HepG2 (cell line): ENCODE measurements around the gene BORCS5. TPM values are rescaled to one million over a fixed set of nuclear protein-coding genes. Genes with fewer than 3 reads are reported as not detected.

ENCODE experiments used
- ATAC-seq: fragments of 200-7000 bp; cut with Tn5 transposase; 3 replicates; pipeline ENCODE4 v1.9.1; 2020; ENCODE audit warnings: mild to moderate bottlenecking, moderate library complexity
- BruUV-seq: library from RNA; stranded (reverse); fragments of 400-500 nt; replicated peaks from 2 replicates; lab custom pipeline; 2021; lab: Mats Ljungman, UMichigan
- CTCF ChIA-PET: fragments of 300-600 bp; formaldehyde crosslinking; extraction: SDS; loops from one replicate; lab custom pipeline; 2021; ENCODE audit warnings: low total read pairs, inconsistent platforms, low intra/inter-chr PET ratio; lab: Yijun Ruan, JAX
- POLR2A ChIA-PET: fragments of 350-600 bp; sonication (Branson Sonifier 250); formaldehyde crosslinking; loops from one replicate; lab custom pipeline; 2020; ENCODE audit warnings: antibody characterized with exemption, inconsistent platforms; lab: Yijun Ruan, JAX
- DNase-seq: peaks from one replicate; pipeline ENCODE4 v3.0.0-alpha.2; 2015; ENCODE audit warnings: low spot score
- FAIRE-seq: peaks from 3 replicates; lab custom pipeline; 2011; peaks lifted over from hg19 to GRCh38; lab: Jason Lieb, UNC
- H2AFZ ChIP-seq: one replicate; pipeline ENCODE4 v1.6.1; 2011; ENCODE audit warnings: low read length, inconsistent platforms
- H3K27ac ChIP-seq: fragments of 300-600 bp; 3 replicates; pipeline ENCODE4 v1.8.0; 2011; ENCODE audit warnings: mixed run types, mild to moderate bottlenecking, mixed read lengths, low read length, inconsistent platforms; ENCODE audit not compliant: insufficient read depth; ENCODE audit errors: extremely low read length
- H3K27me3 ChIP-seq, 2 experiments: fragments of 200-600 bp in 1 of 2; 2 replicates in 1 of 2; 3 replicates in 1 of 2; pipeline versions ENCODE4 v1.6.0 to v1.8.0; 2011; ENCODE audit warnings: low read length in 2 of 2, mild to moderate bottlenecking in 2 of 2, moderate library complexity in 2 of 2, inconsistent platforms in 1 of 2; ENCODE audit not compliant: insufficient read depth in 2 of 2, control insufficient read depth in 1 of 2
- H3K36me3 ChIP-seq, 2 experiments: fragments of 200-600 bp in 1 of 2; replicated peaks in 1 of 2; 2 replicates in 1 of 2; 3 replicates in 1 of 2; pipeline versions ENCODE4 v1.5.1 to v1.8.0; 2011; ENCODE audit warnings: low read length in 2 of 2, inconsistent platforms in 1 of 2; ENCODE audit not compliant: insufficient read depth in 2 of 2, control insufficient read depth in 1 of 2
- H3K4me1 ChIP-seq: 2 replicates; pipeline ENCODE4 v1.5.1; 2012; ENCODE audit warnings: low read length, inconsistent platforms; ENCODE audit not compliant: insufficient read depth
- H3K4me2 ChIP-seq: 2 replicates; pipeline ENCODE4 v1.6.0; 2011; ENCODE audit warnings: low read depth, low read length, inconsistent platforms
- H3K4me3 ChIP-seq, 3 experiments: fragments of 200-600 bp in 1 of 3; sonication (generic), shearing (Covaris generic) in 1 of 3; replicated peaks in 1 of 3; 2 replicates each; pipeline ENCODE4 v1.5.1; 2011 to 2016; ENCODE audit warnings: low read length in 3 of 3, inconsistent platforms in 2 of 3, low read depth in 2 of 3, mild to moderate bottlenecking in 2 of 3, control low read depth in 1 of 3, mixed read lengths in 1 of 3; ENCODE audit not compliant: insufficient read depth in 1 of 3
- H3K79me2 ChIP-seq: one replicate; pipeline ENCODE4 v1.6.1; 2011; ENCODE audit warnings: low read length, inconsistent platforms; ENCODE audit not compliant: insufficient read depth
- H3K9ac ChIP-seq: 2 replicates; pipeline ENCODE4 v1.6.0; 2011; ENCODE audit warnings: mild to moderate bottlenecking, low read depth, low read length, inconsistent platforms; ENCODE audit not compliant: insufficient read depth
- H3K9me3 ChIP-seq: 2 replicates; pipeline ENCODE4 v1.5.1; 2012; ENCODE audit warnings: mild to moderate bottlenecking, low read length
- H4K20me1 ChIP-seq: 2 replicates; pipeline ENCODE4 v1.6.0; 2011; ENCODE audit warnings: inconsistent platforms, mild to moderate bottlenecking, low read length, moderate library complexity; ENCODE audit not compliant: insufficient read depth
- ASH2L ChIP-seq: fragments of 300-600, 200-600 bp; sonication (generic); IDR thresholded peaks from 2 replicates; pipeline ENCODE4 v1.7.0; 2017; ENCODE audit warnings: low read depth, mild to moderate bottlenecking, moderate library complexity, mixed read lengths, low read length; ENCODE audit not compliant: insufficient read length
- CBX2 ChIP-seq, 2 experiments: fragments of 200-600 bp in 1 of 2; sonication (generic); formaldehyde crosslinking in 1 of 2; IDR thresholded peaks; 2 replicates each; pipeline versions ENCODE4 v1.7.0 to v1.8.1; 2018 to 2022; ENCODE audit warnings: low read depth in 2 of 2, low read length in 1 of 2, mild to moderate bottlenecking in 1 of 2, missing genetic modification reagents in 1 of 2
- NR1H2 ChIP-seq: sonication (generic); formaldehyde crosslinking; IDR thresholded peaks from 2 replicates; pipeline ENCODE4 v1.8.1; 2022; ENCODE audit warnings: low read depth, missing genetic modification reagents, borderline replicate concordance
- NR2F6 ChIP-seq, 2 experiments: IDR thresholded peaks; 2 replicates each; pipeline ENCODE4 v1.6.1; 2016; ENCODE audit warnings: antibody characterized with exemption in 1 of 2, mild to moderate bottlenecking in 1 of 2
- PTBP1 ChIP-seq: fragments of 200-400 bp; formaldehyde crosslinking; IDR thresholded peaks from 2 replicates; pipeline ENCODE4 v1.6.1; 2018; ENCODE audit warnings: low read length, low read depth; ENCODE audit not compliant: poor library complexity, severe bottlenecking
- RARA ChIP-seq: IDR thresholded peaks from 2 replicates; pipeline ENCODE4 v1.6.1; 2016; ENCODE audit warnings: missing genetic modification reagents, missing compliant biosample characterization
- SRSF9 ChIP-seq: fragments of 200-400 bp; formaldehyde crosslinking; IDR thresholded peaks from 2 replicates; pipeline ENCODE4 v1.6.1; 2018; ENCODE audit warnings: borderline replicate concordance, mild to moderate bottlenecking, low read depth, low read length; ENCODE audit not compliant: insufficient read depth, poor library complexity, severe bottlenecking
- ZMYM3 ChIP-seq: sonication (generic); formaldehyde crosslinking; IDR thresholded peaks from 2 replicates; pipeline ENCODE4 v1.5.1; 2020; ENCODE audit warnings: mild to moderate bottlenecking, missing genetic modification reagents
- ZNF331 ChIP-seq: sonication (generic); formaldehyde crosslinking; IDR thresholded peaks from 2 replicates; pipeline ENCODE4 v1.4.0; 2020; ENCODE audit warnings: missing genetic modification reagents
- ZNF460 ChIP-seq: sonication (generic); formaldehyde crosslinking; IDR thresholded peaks from 2 replicates; pipeline ENCODE4 v1.5.1; 2020; ENCODE audit warnings: missing genetic modification reagents, mild to moderate bottlenecking, borderline replicate concordance
- WGBS: methylation state at CpG from one replicate; pipeline ENCODE4 v1.1.6; 2017; ENCODE audit warnings: low lambda C conversion rate; 5-methylcytosine and 5-hydroxymethylcytosine counted together
- in situ Hi-C: cut with HindIII; loops from 2 replicates; pipeline ENCODE4 v1.10.0; 2017; ENCODE audit warnings: low pct_unique_long_range_greater_than_20kb; ENCODE audit not compliant: extremely low pct_ligation_motif_present
- intact Hi-C: fragments of 100-400 bp; cut with micrococcal nuclease; formaldehyde crosslinking; loops from one replicate; pipeline ENCODE4 v1.10.0; 2022; ENCODE audit not compliant: unreplicated experiment
- polyA plus RNA-seq, 8 experiments: library from polyadenylated mRNA; depleted of rRNA in 3 of 8; stranded (reverse) in 7 of 8; unstranded in 1 of 8; fragments of >200 nt; fragmentation: Illumina TruSeq in 4 of 8; extraction: Trizol in 4 of 8; gene quantifications; 2 replicates each; pipeline versions ENCODE4 v1.2.1 to v1.2.3, GENCODE V29; 2011 to 2016; ENCODE audit warnings: low read depth in 4 of 8, missing spikeins in 1 of 8, mixed read lengths in 1 of 8; ENCODE audit not compliant: insufficient read depth in 1 of 8
- total RNA-seq, 5 experiments: library from RNA; depleted of rRNA; stranded (reverse); fragments of >200 nt; fragmentation: Illumina TruSeq; extraction: Trizol; gene quantifications; 2 replicates each; pipeline ENCODE4 v1.2.3, GENCODE V29; 2016; ENCODE audit warnings: low read depth in 1 of 5

The BORCS5 gene
- total and polyA plus RNA-seq, 2 of the 13 experiments (the other 11 are each of a cell fraction or from before 2014, with no cell fraction given): 3.9 to 4.7 TPM

DNA sequence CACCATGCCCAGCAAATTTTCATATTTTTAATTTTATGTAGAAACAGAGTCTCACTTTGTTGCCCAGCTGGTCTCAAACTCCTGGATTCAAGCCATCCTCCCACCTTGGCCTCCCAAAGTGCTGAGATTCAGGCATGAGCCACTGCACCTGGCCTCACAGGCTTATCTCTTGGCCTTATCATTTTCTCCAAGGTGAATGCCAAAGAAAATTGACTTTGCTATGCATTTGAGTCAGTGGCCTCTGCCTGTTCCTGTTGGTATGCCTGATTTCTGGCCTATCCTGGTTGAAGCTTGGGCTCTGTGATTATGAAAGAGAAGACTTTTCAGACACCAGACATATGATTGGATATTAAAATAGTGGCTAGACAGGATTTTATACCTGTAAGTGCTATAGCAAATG, 41.0 kb upstream of the BORCS5 start:
- Histone ChIP-seq H3K4me2 (no peak overlapping the region), H3K36me3 (no peaks in the 10 kb centered on the region), H3K27me3 (no peaks in the 10 kb centered on the region), H3K9me3 (no peaks in the 10 kb centered on the region), H3K27ac (peak overlapping the region; percentile 13), H4K20me1 (no peaks in the 10 kb centered on the region), H3K4me1 (peaks cover 71% of the 10 kb centered on the region), H3K4me3 (no peak overlapping the region)
- no TSS peak for BruUV-seq
- DNase-seq: no peak
- CTCF ChIA-PET: no interaction called here
- TF ChIP-seq SRSF9 (no peak), ASH2L (no peak), CBX2 (IDR thresholded peaks at IDR 0.05; ENCODE audit: low read depth, low read length) (no peak), CBX2 (CRISPR knock-in tag; IDR thresholded peaks at IDR 0.05; ENCODE audit: low read depth) (no peak), NR1H2 (CRISPR knock-in tag) (no peak)
- TF ChIP-seq, all 625 proteins: peak for 0
- H3K9ac ChIP-seq: peak overlapping the region; percentile 22; the same call in 1 of the 2 replicates
- intact Hi-C loops: no loop called here
- no peak overlapping the region for H2AFZ ChIP-seq
- no peak for ATAC-seq
- POLR2A ChIA-PET: no interaction called here
- no peak for FAIRE-seq
- H3K79me2 ChIP-seq: no peaks in the 10 kb centered on the region
- in situ Hi-C loops: loop anchor here (25.0 kb wide), 1 partner anchor 754 kb away; no protein-coding TSS in a partner anchor

DNA sequence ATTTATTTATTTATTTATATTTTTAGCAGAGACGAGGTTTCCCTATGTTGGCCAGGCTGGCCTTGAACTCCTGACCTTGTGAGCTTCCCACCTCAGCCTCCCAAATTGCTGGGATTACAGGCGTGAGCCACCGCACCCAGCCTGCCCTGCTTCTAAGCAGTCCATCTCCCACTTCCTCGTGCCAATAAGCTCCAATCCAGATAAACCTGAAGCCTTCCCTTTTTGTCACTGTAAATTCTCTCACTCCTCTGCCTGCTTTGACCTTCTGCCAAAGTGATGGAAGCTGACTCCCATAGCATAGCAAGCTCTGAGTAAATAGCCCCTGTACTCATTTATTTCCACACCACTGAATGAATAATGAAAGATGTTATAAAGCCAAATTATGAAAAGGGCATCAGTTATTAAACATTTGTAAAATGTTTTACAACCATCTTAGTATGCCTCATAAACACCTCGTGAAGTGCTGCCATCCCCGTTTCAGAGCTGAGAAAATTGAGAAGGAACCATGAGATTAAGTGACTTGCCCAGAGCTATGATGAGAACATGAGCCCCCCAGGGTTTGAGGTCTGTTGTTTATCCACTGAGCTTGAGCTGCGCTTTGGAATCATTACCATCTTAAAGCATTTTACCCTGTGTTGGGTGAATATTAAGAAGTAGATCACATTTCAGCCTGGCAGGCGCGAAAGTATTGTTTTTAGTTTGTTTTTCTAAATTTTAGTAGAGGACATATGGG, 37.3 kb upstream of the BORCS5 start:
- Histone ChIP-seq H3K27ac (peak overlapping the region; percentile 63), H3K4me2 (peak overlapping the region; percentile 89), H2AFZ (peak overlapping the region; percentile 85), H4K20me1 (no peaks in the 10 kb centered on the region), H3K9me3 (no peaks in the 10 kb centered on the region), H3K36me3 (no peaks in the 10 kb centered on the region), H3K79me2 (no peaks in the 10 kb centered on the region), H3K4me1 (peaks cover 48% of the 10 kb centered on the region), H3K27me3 (no peaks in the 10 kb centered on the region), H3K4me3 (peak overlapping the region; percentile 43 to 57 (median 54); a peak in 4 of 6 replicates), H3K9ac (peak overlapping the region; percentile 54; the same call in 1 of the 2 replicates)
- WGBS: 16% methylated on average over 9 of the region's 9 CpGs
- peak; percentile 30 for DNase-seq
- FAIRE-seq: no peak
- TF ChIP-seq ZMYM3 (CRISPR knock-in tag) (peak; percentile 40; the same call in 1 of the 2 replicates), ZNF331 (CRISPR knock-in tag) (no peak), RARA (CRISPR knock-in tag) (peak; percentile 31; the same call in 1 of the 2 replicates), NR2F6 (IDR thresholded peaks at IDR 0.05) (peak; percentile 28; the same call in 1 of the 2 replicates), NR2F6 (CRISPR knock-in tag; IDR thresholded peaks at IDR 0.05) (no peak), PTBP1 (no peak), ZNF460 (peak; percentile 50; the same call in 1 of the 2 replicates)
- CTCF ChIA-PET: no interaction called here
- intact Hi-C loops (no loop called here), in situ Hi-C loops (loop anchor here (5.0 to 25.0 kb wide), 3 partner anchors 45 to 757 kb away; no protein-coding TSS in a partner anchor)
- no TSS peak for BruUV-seq
- peak; percentile 30; the same call in 1 of the 3 replicates for ATAC-seq
- POLR2A ChIA-PET: interaction anchor here (0.7 to 1.9 kb wide), 7 partner anchors 11 to 551 kb away, joined by 3 to 13 read pairs (median 4); partner anchors contain the start of genes BORCS5 and LRP6
